MM.1S (cell line): ENCODE measurements around the gene CXXC5.
A peak's percentile ranks its signal among the peaks of the same experiment; 100 is the strongest.

ENCODE experiments used
- DNase-seq: peaks from one replicate; pipeline ENCODE4 v3.0.0-alpha.2; 2015
- H2AFZ ChIP-seq: fragments of 300-600 bp; sonication (generic); 2 replicates; pipeline ENCODE4 v1.6.0; 2016; ENCODE audit warnings: antibody characterized with exemption, low read length
- H3F3A ChIP-seq: fragments of 300-600 bp; sonication (generic); 2 replicates; pipeline ENCODE4 v1.6.1; 2016; ENCODE audit warnings: mild to moderate bottlenecking, antibody characterized with exemption, low read length, moderate library complexity, mixed read lengths; ENCODE audit not compliant: insufficient read depth
- H3K27ac ChIP-seq: fragments of 300-600 bp; sonication (generic); 2 replicates; pipeline ENCODE4 v1.5.1; 2016; ENCODE audit warnings: mild to moderate bottlenecking, low read length
- H3K27me3 ChIP-seq: fragments of 300-600 bp; sonication (generic); replicated peaks from 2 replicates; pipeline ENCODE4 v1.6.0; 2016; ENCODE audit warnings: low read length; ENCODE audit not compliant: insufficient read depth
- H3K36me3 ChIP-seq: fragments of 300-600 bp; sonication (generic); replicated peaks from 2 replicates; pipeline ENCODE4 v1.6.1; 2016; ENCODE audit warnings: mild to moderate bottlenecking, low read length, mixed read lengths; ENCODE audit not compliant: insufficient read depth
- H3K4me1 ChIP-seq: fragments of 300-600 bp; sonication (generic); 2 replicates; pipeline ENCODE4 v1.6.1; 2016; ENCODE audit warnings: low read length, mixed read lengths
- H3K4me2 ChIP-seq: fragments of 300-600 bp; sonication (generic); 2 replicates; pipeline ENCODE4 v1.6.0; 2016; ENCODE audit warnings: low read depth, low read length
- H3K4me3 ChIP-seq: fragments of 300-600 bp; sonication (generic); 2 replicates; pipeline ENCODE4 v1.5.1; 2016; ENCODE audit warnings: low read length, mixed read lengths
- H3K79me2 ChIP-seq: fragments of 300-600 bp; sonication (generic); 2 replicates; pipeline ENCODE4 v1.6.1; 2016; ENCODE audit warnings: mixed run types, low read length, mixed read lengths
- H3K9ac ChIP-seq: fragments of 300-600 bp; sonication (generic); 2 replicates; pipeline ENCODE4 v1.6.1; 2016; ENCODE audit warnings: low read length, mixed read lengths
- H3K9me2 ChIP-seq: fragments of 300-600 bp; sonication (generic); replicated peaks from 2 replicates; pipeline ENCODE4 v1.6.1; 2016; ENCODE audit warnings: mild to moderate bottlenecking, low read length, mixed read lengths; ENCODE audit not compliant: insufficient read depth
- H3K9me3 ChIP-seq: fragments of 300-600 bp; sonication (generic); replicated peaks from 2 replicates; pipeline ENCODE4 v1.6.1; 2016; ENCODE audit warnings: mild to moderate bottlenecking, low read length, mixed read lengths; ENCODE audit not compliant: insufficient read depth
- H4K20me1 ChIP-seq: fragments of 300-600 bp; sonication (generic); 2 replicates; pipeline ENCODE4 v1.6.1; 2016; ENCODE audit warnings: mild to moderate bottlenecking, low read length, moderate library complexity, mixed read lengths; ENCODE audit not compliant: insufficient read depth
- EZH2 ChIP-seq: fragments of 300-600 bp; sonication (generic); optimal IDR thresholded peaks from 2 replicates; pipeline ENCODE3; 2017; ENCODE audit warnings: low read depth, mild to moderate bottlenecking, antibody characterized with exemption, low read length, mixed read lengths
- EZH2phosphoT487 ChIP-seq: fragments of 300-600 bp; sonication (generic); IDR thresholded peaks from 2 replicates; pipeline ENCODE4 v1.6.1; 2018; ENCODE audit warnings: antibody characterized with exemption, low read length
- TF ChIP-seq, protein P1 (sequence below): fragments of 300-600 bp; sonication (generic); IDR thresholded peaks from 2 replicates; pipeline ENCODE4 v1.5.1; 2016; ENCODE audit warnings: antibody characterized with exemption, low read length, mixed read lengths

The CXXC5 gene

DNA sequence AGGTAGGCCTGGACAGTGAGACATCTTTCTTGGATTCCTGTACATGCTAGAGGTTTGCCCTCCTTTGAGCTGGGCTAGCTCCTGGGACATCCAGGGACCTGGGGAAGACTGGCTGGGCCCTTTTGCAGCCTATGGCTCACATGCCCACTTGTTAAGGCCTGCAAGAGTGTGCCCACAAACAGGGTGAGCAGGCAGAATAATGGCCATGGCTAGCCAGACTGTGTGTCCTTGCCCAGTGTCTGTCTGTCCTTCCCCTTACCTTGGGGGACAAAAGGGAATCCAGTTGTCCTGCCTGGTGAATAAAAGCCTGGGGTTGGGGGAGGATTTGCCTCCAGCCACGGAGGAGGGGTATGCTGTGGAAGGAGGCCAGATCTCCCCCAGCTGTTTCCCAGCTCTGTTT, 13.0 kb upstream of the CXXC5 start:
- peak overlapping the region; percentile 96 for H3K4me2 ChIP-seq

GRCh38 chr5:139635606-139636206, 12.4 kb upstream of the CXXC5 start:
- TF ChIP-seq, protein P1, sequence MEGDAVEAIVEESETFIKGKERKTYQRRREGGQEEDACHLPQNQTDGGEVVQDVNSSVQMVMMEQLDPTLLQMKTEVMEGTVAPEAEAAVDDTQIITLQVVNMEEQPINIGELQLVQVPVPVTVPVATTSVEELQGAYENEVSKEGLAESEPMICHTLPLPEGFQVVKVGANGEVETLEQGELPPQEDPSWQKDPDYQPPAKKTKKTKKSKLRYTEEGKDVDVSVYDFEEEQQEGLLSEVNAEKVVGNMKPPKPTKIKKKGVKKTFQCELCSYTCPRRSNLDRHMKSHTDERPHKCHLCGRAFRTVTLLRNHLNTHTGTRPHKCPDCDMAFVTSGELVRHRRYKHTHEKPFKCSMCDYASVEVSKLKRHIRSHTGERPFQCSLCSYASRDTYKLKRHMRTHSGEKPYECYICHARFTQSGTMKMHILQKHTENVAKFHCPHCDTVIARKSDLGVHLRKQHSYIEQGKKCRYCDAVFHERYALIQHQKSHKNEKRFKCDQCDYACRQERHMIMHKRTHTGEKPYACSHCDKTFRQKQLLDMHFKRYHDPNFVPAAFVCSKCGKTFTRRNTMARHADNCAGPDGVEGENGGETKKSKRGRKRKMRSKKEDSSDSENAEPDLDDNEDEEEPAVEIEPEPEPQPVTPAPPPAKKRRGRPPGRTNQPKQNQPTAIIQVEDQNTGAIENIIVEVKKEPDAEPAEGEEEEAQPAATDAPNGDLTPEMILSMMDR, result peak; percentile 73
- no peak for TF ChIP-seq EZH2
- TF ChIP-seq EZH2phosphoT487, result no peak
- peak overlapping the region; percentile 11; the same call in 1 of the 2 replicates for H3K4me3 ChIP-seq

More for the DNA sequence above, 13.0 kb upstream of the CXXC5 start:
- H4K20me1 ChIP-seq, result no peaks in the 10 kb centered on the region
- TF ChIP-seq EZH2 (no peak), EZH2phosphoT487 (no peak)
- TF ChIP-seq, protein P1, result no peak
- no peak overlapping the region; the same call in 1 of the 2 replicates for H3K4me3 ChIP-seq
- no peaks in the 10 kb centered on the region for H3K27me3 ChIP-seq
- H3F3A ChIP-seq, result peaks cover 78% of the 10 kb centered on the region
- H3K79me2 ChIP-seq, result peaks cover 21% of the 10 kb centered on the region
- no peaks in the 10 kb centered on the region for H3K9me2 ChIP-seq
- H3K36me3 ChIP-seq, result no peaks in the 10 kb centered on the region
- H2AFZ ChIP-seq, result no peak overlapping the region
- peak overlapping the region; percentile 54; the same call in 1 of the 2 replicates for H3K9ac ChIP-seq
- no peaks in the 10 kb centered on the region for H3K9me3 ChIP-seq
- DNase-seq, result no peak
- peaks cover 65% of the 10 kb centered on the region for H3K4me1 ChIP-seq
- H3K27ac ChIP-seq, result peak overlapping the region; percentile 98

DNA sequence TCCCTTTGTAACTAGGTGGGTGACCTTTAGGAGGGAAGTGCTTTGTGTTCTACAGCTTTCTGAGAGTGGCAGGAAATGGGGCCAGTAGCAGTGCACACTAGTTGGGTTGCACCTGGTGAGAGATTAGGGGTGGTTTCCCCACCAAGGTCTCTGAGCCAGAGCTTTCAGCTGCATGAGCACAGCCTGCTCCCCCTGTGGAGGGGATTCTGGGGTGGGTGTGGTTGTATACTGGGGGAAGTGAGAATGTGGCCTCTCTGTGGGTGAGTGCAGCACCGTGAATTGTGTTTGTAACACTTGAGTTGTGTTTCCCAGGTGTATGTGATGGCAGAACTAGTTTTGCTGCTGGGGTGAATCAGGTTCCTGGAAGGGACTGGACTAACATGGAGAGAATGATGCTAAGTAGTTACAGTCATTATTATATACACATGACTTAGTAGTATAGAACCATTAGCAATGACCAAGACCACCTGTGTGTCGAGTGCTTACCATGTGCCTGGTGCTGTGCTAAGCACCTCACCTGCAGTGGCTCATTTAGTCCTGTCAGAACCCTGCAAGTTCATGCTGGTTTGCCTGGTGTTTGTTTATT, 11.8 kb upstream of the CXXC5 start:
- Histone ChIP-seq H3K9me3 (no peaks in the 10 kb centered on the region), H3K27me3 (no peaks in the 10 kb centered on the region), H3K9me2 (no peaks in the 10 kb centered on the region), H4K20me1 (no peaks in the 10 kb centered on the region), H3K4me1 (peaks cover 65% of the 10 kb centered on the region), H3K27ac (peak overlapping the region; percentile 98), H2AFZ (no peak overlapping the region), H3K4me3 (peak overlapping the region; percentile 65), H3K4me2 (peak overlapping the region; percentile 96), H3K36me3 (no peaks in the 10 kb centered on the region), H3F3A (peaks cover 72% of the 10 kb centered on the region), H3K79me2 (peaks cover 21% of the 10 kb centered on the region), H3K9ac (peak overlapping the region; percentile 93)
- peak; percentile 95 for DNase-seq
- TF ChIP-seq EZH2phosphoT487 (no peak), EZH2 (no peak)
- TF ChIP-seq, protein P1, result no peak

More at GRCh38 chr5:139635606-139636206, 12.4 kb upstream of the CXXC5 start:
- no peaks in the 10 kb centered on the region for H4K20me1 ChIP-seq
- no peaks in the 10 kb centered on the region for H3K9me2 ChIP-seq
- H3K27ac ChIP-seq, result peak overlapping the region; percentile 98
- peak; percentile 44 for DNase-seq
- peak overlapping the region; percentile 54 for H3K9ac ChIP-seq
- peak overlapping the region; percentile 96; the same call in 1 of the 2 replicates for H3K4me2 ChIP-seq
- H3F3A ChIP-seq, result peaks cover 78% of the 10 kb centered on the region
- peaks cover 21% of the 10 kb centered on the region for H3K79me2 ChIP-seq
- no peaks in the 10 kb centered on the region for H3K36me3 ChIP-seq
- peaks cover 65% of the 10 kb centered on the region for H3K4me1 ChIP-seq
- no peaks in the 10 kb centered on the region for H3K27me3 ChIP-seq
- no peak overlapping the region for H2AFZ ChIP-seq
- H3K9me3 ChIP-seq, result no peaks in the 10 kb centered on the region
